ENCODE results near the gene FAM168A. TPM values are rescaled to one million over a fixed set of nuclear protein-coding genes. Genes with fewer than 3 reads are reported as not detected.

The FAM168A gene
- total RNA-seq, 1 experiment from 2014 or later, result 25.9 TPM

- H3K4me1 Mint-ChIP-seq, result peaks cover 43% of the 10 kb centered on the region
- DNase-seq (ENCODE audit: low spot score), result no peak
- no peaks in the 10 kb centered on the region for H3K27me3 Mint-ChIP-seq (ENCODE audit: low read depth)
- no peak for ATAC-seq
- H3K9me3 Mint-ChIP-seq, result peaks cover 3% of the 10 kb centered on the region
- H3K4me3 Mint-ChIP-seq, result peak overlapping the region; percentile 80
- peak overlapping the region; percentile 8 for H3K27ac Mint-ChIP-seq
- H3K36me3 Mint-ChIP-seq, result peaks cover 2% of the 10 kb centered on the region
- ChIA-PET CTCF (interaction anchor here (1.1 to 1.6 kb wide), 4 partner anchors 28 to 119 kb away, joined by 3 to 10 read pairs (median 4); partner anchors contain the start of gene PLEKHB1), POLR2A (interaction anchor here (0.6 to 0.9 kb wide), 2 partner anchors 172 to 801 kb away, joined by 3 to 8 read pairs; partner anchors contain the start of gene PGM2L1)
- TF ChIP-seq FOXK1 (CRISPR knock-in tag; IDR thresholded peaks at IDR 0.05) (no peak), E2F4 (CRISPR knock-in tag; IDR thresholded peaks at IDR 0.05; ENCODE audit: borderline replicate concordance, low read depth) (no peak), CTCF (IDR thresholded peaks at IDR 0.05) (no peak)
These were observed 466 bp downstream of the FAM168A start for GRCh38 chr11:73597336-73597955.

GRCh38 chr11:73596547-73596946 is 1.4 kb downstream of the FAM168A start:
- TF ChIP-seq CREB1 (CRISPR knock-in tag; IDR thresholded peaks at IDR 0.05) (no peak), SOX15 (CRISPR knock-in tag; IDR thresholded peaks at IDR 0.05) (no peak), CDX4 (CRISPR knock-in tag; IDR thresholded peaks at IDR 0.05; ENCODE audit: borderline replicate concordance) (no peak), TP53 (CRISPR knock-in tag; IDR thresholded peaks at IDR 0.05) (no peak), JUN (CRISPR knock-in tag; IDR thresholded peaks at IDR 0.05) (no peak), PRDM15 (CRISPR knock-in tag; IDR thresholded peaks at IDR 0.05) (no peak), ATF6 (CRISPR knock-in tag; IDR thresholded peaks at IDR 0.05) (no peak), ELF4 (CRISPR knock-in tag; IDR thresholded peaks at IDR 0.05; ENCODE audit: low read depth) (no peak), TEAD1 (CRISPR knock-in tag; IDR thresholded peaks at IDR 0.05) (no peak), SMAD4 (CRISPR knock-in tag; IDR thresholded peaks at IDR 0.05) (no peak)
- no peak for ATAC-seq
- H3K4me1 Mint-ChIP-seq, result peaks cover 45% of the 10 kb centered on the region
- H3K36me3 Mint-ChIP-seq, result peaks cover 4% of the 10 kb centered on the region
- no peaks in the 10 kb centered on the region for H3K27me3 Mint-ChIP-seq (ENCODE audit: low read depth)
- H3K9me3 Mint-ChIP-seq, result peaks cover 5% of the 10 kb centered on the region
- peak overlapping the region; percentile 62; the same call in 1 of the 2 replicates for H3K27ac Mint-ChIP-seq
- ChIA-PET CTCF (interaction anchor here (0.7 to 1.5 kb wide), 5 partner anchors 29 to 245 kb away, joined by 3 to 4 read pairs (median 3); no protein-coding TSS in a partner anchor), POLR2A (no interaction called here)
- no peak for DNase-seq (ENCODE audit: low spot score)
- peak overlapping the region; percentile 80 for H3K4me3 Mint-ChIP-seq
